Left colon (tissue), 2 donors: ENCODE data around the gene ANKFY1. TPM values are rescaled to one million over a fixed set of nuclear protein-coding genes. Genes with fewer than 3 reads are reported as not detected.
"Not testable (repeated sequence)": the region's sequence is repeated elsewhere in the genome, so short reads cannot be mapped to it uniquely, and the experiment has no call there.

ENCODE experiments used
- ATAC-seq: fragments of 200-7000 bp; cut with Tn5 transposase; one replicate; pipeline ENCODE4 v1.9.1; 2020; ENCODE audit warnings: mild to moderate bottlenecking, moderate library complexity
- DNase-seq, 2 donors: peaks; one replicate each; pipeline ENCODE4 v3.0.0-alpha.2; 2020
- intact Hi-C, 2 donors: fragments of 100-400 bp; cut with DNase I in 1 of 2; cut with micrococcal nuclease in 1 of 2; formaldehyde crosslinking; loops; one replicate each; pipeline versions ENCODE4 v1.11.2 to v1.14.0; 2022; cut with DNase I, micrococcal nuclease
- total RNA-seq, 2 donors: library from RNA; stranded (reverse); fragmentation: NEBNext Ultra II Directional; extraction: Animal tissue kit (Norgen Biotek cat#: 25700); gene quantifications; one replicate each; pipeline ENCODE4 v1.2.1, GENCODE V29; 2021
- donor health status: DM: no; HTN: no; CAD: no.
- donor health status: DM: yes; HTN: yes; CAD: no.

The ANKFY1 gene
- total RNA-seq, 2 donors from 2014 or later = 46.4 to 59.6 TPM

GRCh38 chr17:4144422-4144747 lies 119.4 kb downstream of the ANKFY1 start:
- DNase-seq (no peak), ATAC-seq (peak; percentile 59)
- intact Hi-C loops = no loop called here

- ATAC-seq = peak; percentile 62
- intact Hi-C loops = no loop called here
These were observed 120.0 kb downstream of the ANKFY1 start for GRCh38 chr17:4143563-4144421.

GRCh38 chr17:4142107-4142900 lies 121.5 kb downstream of the ANKFY1 start:
- DNase-seq = peak; percentile 52 to 60
- intact Hi-C loops = no loop called here
- no peak for ATAC-seq

More at GRCh38 chr17:4143563-4144421, 120.0 kb downstream of the ANKFY1 start:
- DNase-seq = peak; percentile 89 to 94

DNA sequence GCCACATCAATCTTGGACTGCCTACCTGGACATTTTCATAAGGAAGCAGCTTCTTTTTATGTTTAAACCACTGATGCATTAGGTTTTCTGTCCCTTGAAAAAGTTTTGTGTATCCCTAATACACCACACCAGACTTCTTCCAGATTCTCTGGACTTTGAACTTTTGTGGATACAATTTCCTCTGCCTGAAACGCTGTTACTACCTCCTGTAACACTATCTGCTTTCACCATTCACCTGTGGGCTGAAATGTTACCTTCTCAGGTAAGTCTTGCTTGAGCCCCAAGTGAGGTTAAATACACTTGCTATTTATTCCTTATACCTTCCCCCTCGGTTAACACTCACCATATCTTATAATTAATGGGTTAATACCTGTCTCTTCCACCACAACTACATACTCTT lies 123.7 kb downstream of the ANKFY1 start:
- intact Hi-C loops = no loop called here
- no peak for ATAC-seq
- no peak for DNase-seq

- intact Hi-C loops = not testable (repeated sequence)
- DNase-seq (peak in 1 of 2 donors; percentile 68), ATAC-seq (peak; percentile 43)
These were observed 124.8 kb downstream of the ANKFY1 start for GRCh38 chr17:4138906-4139526.

DNA sequence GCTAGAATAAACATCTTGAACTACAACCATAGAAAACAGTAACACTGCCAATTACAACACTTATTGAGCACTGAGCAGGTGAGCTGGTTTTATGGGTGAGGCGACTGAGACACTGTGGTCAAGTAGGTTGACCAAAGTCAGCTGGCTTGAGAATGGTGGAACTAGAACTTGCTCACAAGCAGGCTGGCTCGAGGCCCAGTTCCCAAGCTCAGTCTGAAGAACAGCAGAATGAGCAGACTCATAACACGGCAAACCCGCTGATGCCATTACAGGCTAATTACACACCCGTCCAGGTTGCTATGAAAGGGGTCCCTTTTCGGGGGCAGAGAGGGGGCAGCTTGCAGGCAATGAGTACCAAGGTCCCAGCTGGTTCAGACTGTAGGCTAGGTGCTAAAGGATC lies 127.4 kb downstream of the ANKFY1 start:
- ATAC-seq (peak; percentile 9), DNase-seq (peak; percentile 72 to 73)
- intact Hi-C loops = no loop called here

- DNase-seq = no peak
- intact Hi-C loops = no loop called here
- ATAC-seq = no peak
These were observed 128.3 kb downstream of the ANKFY1 start for GRCh38 chr17:4135489-4135888.

DNA sequence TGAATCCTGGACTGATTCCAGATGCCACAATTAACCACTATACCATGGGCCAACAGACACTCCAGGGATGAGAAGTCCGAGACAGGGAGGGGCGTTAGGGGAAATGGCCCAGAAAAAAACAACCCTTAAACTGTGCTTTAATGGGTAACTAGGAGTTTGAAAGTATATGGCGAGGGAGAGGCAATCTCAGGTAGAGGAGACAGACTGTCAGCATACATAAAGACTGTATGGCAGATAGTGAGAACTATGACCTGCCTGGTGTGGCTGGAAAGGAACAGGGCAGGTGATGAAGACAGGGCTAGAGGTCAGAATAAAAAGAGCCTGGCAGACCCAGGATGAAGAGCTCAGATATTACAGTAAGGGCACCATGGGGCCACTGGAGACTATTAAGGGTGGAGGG lies 129.1 kb downstream of the ANKFY1 start:
- intact Hi-C loops = no loop called here
- DNase-seq (peak in 1 of 2 donors; percentile 48), ATAC-seq (peak; percentile 59)

DNA sequence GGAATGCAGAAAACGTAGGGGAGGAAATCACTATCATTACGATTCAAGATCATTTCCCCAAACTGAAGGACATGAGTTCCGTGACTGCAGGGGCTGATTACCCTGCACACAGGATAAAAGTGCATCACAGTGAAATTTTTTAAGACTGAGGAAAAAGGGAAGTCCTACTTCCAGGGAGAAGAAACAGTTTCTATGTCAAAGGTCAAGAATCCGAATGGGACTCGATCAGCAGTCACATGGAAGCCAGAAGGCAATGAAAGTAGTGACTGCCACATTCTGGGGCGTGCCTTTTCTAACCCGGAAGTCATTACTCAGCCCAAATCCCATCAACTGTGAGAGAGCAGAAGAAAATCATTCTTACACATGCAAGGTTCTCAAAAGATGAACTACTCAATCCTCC lies 133.1 kb downstream of the ANKFY1 start:
- peak in 1 of 2 donors; percentile 65 for DNase-seq
- peak; percentile 56 for ATAC-seq
- intact Hi-C loops = no loop called here

GRCh38 chr17:4127555-4127954 lies 136.2 kb downstream of the ANKFY1 start:
- intact Hi-C loops = no loop called here
- no peak for ATAC-seq
- DNase-seq = no peak

GRCh38 chr17:4125552-4125951 lies 138.2 kb downstream of the ANKFY1 start:
- DNase-seq (no peak), ATAC-seq (no peak)
- intact Hi-C loops = no loop called here

GRCh38 chr17:4124999-4125398 lies 138.8 kb downstream of the ANKFY1 start:
- DNase-seq = no peak
- ATAC-seq = no peak
- intact Hi-C loops = no loop called here

DNA sequence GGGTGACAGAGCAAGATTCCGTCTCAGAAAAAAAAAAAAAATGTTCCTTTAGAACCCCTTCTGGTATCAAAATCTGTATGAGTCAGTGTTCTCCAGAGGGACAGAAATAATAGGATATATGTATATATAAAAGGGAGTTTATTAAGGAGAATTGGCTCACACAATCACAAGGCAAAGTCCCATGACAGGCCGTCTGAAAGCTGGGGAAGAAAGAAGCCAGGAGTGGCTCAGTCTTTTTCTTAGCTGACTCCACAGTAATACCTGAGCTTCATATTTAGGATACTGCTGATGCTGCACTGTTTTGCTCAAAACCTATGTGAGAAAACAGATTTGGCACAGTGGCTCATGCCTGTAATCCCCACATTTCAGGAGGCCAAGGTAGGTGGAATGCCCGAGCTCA lies 143.4 kb downstream of the ANKFY1 start:
- intact Hi-C loops = no loop called here

GRCh38 chr17:4119299-4119698 lies 144.5 kb downstream of the ANKFY1 start:
- DNase-seq (no peak), ATAC-seq (no peak)
- intact Hi-C loops = no loop called here

More for the DNA sequence above, 143.4 kb downstream of the ANKFY1 start:
- no peak for DNase-seq
- no peak for ATAC-seq

DNA sequence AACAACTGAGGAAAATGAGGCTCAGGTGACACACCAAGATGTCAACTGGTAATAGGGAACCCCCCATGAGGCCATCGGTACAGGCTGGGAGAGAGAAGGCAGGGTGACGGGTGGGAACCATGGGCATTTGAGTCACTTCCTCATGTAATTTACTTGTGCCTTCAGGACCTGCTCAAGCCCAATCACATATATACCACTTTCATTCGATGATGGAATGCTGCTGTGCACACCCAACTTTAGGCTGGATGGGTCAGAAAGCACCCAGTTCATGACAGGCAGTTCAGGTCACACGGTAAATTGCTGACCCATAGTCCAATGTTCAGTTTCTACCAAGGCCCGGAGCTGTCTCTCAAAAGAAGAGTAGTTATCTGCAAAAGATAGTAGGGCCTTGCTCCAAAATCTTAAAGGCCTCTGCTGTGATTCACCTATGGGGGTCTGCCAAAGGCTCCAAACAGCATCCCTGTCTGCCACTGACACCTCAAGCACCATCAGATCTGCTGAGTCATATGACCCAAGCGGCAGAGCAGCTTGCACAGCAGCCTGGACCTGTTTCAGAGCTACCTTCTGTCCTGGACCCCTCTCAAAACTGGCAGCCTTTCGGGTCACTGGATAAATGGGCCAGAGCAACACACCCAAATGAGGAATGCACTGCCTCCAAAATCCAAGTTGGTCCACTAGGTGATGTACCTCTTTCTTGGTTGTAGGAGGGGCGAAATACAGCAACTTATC lies 145.6 kb downstream of the ANKFY1 start:
- DNase-seq (no peak), ATAC-seq (peak; percentile 63)
- intact Hi-C loops = no loop called here

DNA sequence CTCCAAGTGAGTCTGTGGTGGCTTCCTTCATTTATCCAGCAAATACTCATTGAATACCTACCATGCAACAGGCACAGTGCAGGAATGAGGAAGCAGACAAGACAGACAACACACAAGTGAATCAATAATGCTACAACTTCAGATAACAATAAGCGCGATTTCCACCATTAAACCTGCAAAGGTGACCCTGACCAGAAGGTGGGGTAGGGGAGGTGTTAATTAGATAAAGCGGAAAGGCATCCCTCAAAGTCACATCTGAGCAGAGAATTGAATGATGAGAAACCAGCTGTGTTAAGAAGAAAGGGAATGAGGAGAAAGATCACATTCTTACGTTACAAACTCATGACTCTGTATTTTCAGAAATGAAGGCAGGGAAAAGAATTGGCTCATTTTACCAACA lies 147.3 kb downstream of the ANKFY1 start:
- no peak for DNase-seq
- intact Hi-C loops = no loop called here
- peak; percentile 17 for ATAC-seq
